ENCODE results near the gene PKP2.
"Not testable (repeated sequence)": the region's sequence is repeated elsewhere in the genome, so short reads cannot be mapped to it uniquely, and the experiment has no call there.

DNA sequence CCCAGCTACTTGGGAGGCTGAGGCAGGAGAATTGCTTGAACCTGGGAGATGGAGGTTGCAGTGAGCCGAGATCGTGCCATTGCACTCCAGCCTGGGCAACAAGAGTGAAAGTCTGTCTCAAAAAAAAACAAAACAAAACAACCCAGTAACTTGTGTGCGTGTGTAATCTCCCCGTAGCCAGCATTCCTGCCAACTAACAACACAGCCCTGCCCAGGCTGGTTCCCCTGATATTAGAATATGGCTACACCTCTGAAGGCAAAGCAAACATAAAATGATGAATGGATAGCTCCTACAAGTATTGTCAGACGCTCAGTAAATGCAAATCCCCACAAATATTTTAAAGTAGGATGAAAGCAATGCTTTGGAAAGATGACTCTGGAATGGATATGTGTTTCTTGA, 24.2 kb downstream of the PKP2 start:
- TF ChIP-seq, protein P1, sequence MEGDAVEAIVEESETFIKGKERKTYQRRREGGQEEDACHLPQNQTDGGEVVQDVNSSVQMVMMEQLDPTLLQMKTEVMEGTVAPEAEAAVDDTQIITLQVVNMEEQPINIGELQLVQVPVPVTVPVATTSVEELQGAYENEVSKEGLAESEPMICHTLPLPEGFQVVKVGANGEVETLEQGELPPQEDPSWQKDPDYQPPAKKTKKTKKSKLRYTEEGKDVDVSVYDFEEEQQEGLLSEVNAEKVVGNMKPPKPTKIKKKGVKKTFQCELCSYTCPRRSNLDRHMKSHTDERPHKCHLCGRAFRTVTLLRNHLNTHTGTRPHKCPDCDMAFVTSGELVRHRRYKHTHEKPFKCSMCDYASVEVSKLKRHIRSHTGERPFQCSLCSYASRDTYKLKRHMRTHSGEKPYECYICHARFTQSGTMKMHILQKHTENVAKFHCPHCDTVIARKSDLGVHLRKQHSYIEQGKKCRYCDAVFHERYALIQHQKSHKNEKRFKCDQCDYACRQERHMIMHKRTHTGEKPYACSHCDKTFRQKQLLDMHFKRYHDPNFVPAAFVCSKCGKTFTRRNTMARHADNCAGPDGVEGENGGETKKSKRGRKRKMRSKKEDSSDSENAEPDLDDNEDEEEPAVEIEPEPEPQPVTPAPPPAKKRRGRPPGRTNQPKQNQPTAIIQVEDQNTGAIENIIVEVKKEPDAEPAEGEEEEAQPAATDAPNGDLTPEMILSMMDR (conservative IDR thresholded peaks at IDR 0.05 in 1 of 2, IDR thresholded peaks at IDR 0.05 in 1 of 2; ENCODE audit: low read depth in 1 of 2, low read length in 2 of 2), result not testable (repeated sequence)
- not testable (repeated sequence) for TF ChIP-seq EZH2 (IDR thresholded peaks at IDR 0.05; ENCODE audit: low read length, missing control alignments)

Measured in fibroblast of lung (primary cell).